ENCODE results near the gene ST3GAL2.

- TF ChIP-seq CTCF (IDR thresholded peaks at IDR 0.05) (no peak), EZH2 (IDR thresholded peaks at IDR 0.05; ENCODE audit: borderline replicate concordance, insufficient read depth, low read depth, low read length, poor library complexity, severe bottlenecking) (no peak)
Measured at GRCh38 chr16:70402916-70403659, 35.8 kb downstream of the ST3GAL2 start.

Data from B cell (primary cell).